Measurements from ENCODE around the gene HMGCS2.

Gene HMGCS2

DNA sequence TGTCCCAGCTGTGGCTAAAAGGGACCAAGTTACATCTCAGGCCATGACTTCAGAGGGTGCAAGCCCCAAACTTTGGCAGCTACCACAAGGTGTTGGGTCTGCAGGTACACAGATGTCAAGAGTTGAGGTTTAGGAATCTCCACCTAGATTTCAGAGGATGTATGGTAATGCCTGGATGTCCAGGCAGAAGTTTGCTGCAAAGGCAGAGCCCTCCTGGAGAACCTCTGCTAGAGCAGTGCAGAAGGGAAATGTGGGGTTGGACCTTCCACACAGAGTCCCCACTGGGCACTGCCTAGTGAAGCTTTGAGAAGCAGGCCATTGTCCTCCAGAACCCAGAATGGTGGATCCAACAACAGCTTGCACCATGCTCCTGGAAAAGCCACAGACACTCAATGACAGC, 67.0 kb downstream of the HMGCS2 start:
- no peak for DNase-seq (ENCODE audit: low read depth in 2 of 2)

- DNase-seq (ENCODE audit: low read depth in 2 of 2): no peak
Observed at GRCh38 chr1:119700326-119700725, 68.4 kb downstream of the HMGCS2 start.

Data from stimulated activated CD8-positive, alpha-beta memory T cell treated with anti-CD3 and anti-CD28 coated beads, Interleukin-7, amount 100 ng/mL, for 1 hour (primary cell).